ENCODE data around the gene BYSL. TPM values are rescaled to one million over a fixed set of nuclear protein-coding genes. Genes with fewer than 3 reads are reported as not detected.

Gene BYSL
- total RNA-seq, 4 donors from 2014 or later: 6.8 to 15.7 (median 10.4) TPM

DNA sequence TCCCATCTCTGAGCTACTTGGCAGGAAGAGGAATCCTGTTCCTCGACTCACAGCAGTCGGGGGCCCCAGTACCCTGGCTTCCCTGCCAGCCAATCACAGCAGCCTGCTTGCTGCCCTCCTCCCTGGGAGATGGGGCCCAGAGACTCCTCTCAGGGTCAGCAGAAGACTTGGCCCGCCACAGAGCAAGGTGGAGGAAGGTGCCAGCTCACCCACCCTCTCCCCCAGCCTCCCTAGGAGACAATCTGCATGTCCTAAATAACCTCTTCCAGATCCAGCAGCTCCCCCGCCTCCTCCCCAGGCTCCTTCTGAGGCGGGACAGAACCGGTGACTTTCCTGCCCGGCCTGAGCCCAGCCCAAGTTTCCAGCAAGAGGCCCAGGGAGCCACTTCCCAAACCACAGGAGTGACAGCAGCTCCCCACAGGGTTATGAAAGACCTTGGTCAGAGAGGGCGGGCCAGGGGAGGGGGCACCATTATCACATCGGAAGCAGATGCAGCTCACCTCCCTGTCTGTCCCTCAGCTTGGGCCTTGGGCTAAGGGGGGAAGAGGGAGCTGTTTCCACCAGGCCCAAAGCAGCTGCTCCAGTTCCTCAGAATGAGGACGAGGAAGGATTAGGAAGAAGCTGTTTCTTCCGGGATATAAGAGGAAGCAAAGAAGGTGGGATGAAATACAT, 18.0 kb downstream of the BYSL start:
- Histone ChIP-seq H3K27ac (peak overlapping the region; percentile 20), H3K27me3 (no peaks in the 10 kb centered on the region), H3K4me1 (peaks cover 61% of the 10 kb centered on the region), H3K36me3 (peaks cover 17% of the 10 kb centered on the region), H3K9me3 (no peaks in the 10 kb centered on the region), H3K4me3 (no peak overlapping the region)
- WGBS: 18% methylated on average over 6 of the region's 11 CpGs
- no peak for TF ChIP-seq POLR2AphosphoS5 (IDR thresholded peaks at IDR 0.05)
- no peak for TF ChIP-seq POLR2A (IDR thresholded peaks at IDR 0.05)
- DNase-seq (ENCODE audit: low spot score in 2 of 2): peak in 1 of 2 donors; percentile 63

DNA sequence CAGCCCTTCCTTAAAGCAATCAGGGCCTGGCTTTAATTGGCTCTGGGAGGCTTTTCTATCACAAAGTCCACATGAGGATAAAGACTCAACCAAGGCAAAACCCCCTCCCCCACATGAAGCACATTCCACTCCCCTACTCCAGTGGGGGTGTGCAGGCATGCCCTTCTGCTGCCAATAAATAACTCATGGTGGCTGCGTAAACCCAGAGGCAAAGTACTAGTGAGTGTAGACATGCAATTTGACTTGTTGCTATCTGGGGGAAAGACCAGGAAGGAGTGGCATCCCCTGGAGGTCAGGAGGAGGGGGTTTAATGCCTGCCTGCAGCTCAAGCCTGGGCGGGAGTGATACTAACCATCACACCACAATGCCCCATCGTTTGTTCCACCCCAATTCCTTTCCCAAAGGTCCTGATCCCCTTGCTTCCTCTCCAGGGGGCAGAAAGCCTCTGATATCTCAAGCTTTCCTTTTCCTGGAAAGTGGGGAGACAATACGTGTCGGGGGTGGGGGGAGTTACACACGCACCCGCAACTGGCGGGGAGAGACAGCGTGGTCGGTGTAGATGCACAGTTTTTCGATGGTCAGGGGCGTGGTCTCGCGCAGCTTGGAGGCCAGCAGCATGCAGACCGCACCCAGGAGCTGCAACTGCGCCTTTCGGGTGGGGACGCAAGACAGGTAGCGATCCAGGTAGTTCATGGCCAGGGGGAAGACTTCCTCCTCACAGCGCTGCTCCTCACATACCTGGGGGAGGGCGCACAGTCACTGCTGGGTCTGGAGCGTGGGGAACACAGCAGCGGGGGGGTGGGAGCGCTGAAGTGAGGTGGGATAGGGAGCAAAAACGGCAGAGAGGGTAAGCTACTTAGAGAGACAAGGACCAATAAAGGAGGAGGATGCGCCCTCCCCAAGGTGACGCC, 18.8 kb downstream of the BYSL start:
- Histone ChIP-seq H3K27me3 (no peaks in the 10 kb centered on the region), H3K4me1 (peaks cover 61% of the 10 kb centered on the region), H3K9me3 (no peaks in the 10 kb centered on the region), H3K4me3 (peak overlapping the region; percentile 79), H3K36me3 (peaks cover 9% of the 10 kb centered on the region), H3K27ac (peak overlapping the region; percentile 62)
- WGBS: 14% methylated on average over 18 of the region's 27 CpGs
- peak in 1 of 2 donors; percentile 64 for DNase-seq (ENCODE audit: low spot score in 2 of 2)
- TF ChIP-seq EP300 (IDR thresholded peaks at IDR 0.05): no peak
- TF ChIP-seq, protein P1, sequence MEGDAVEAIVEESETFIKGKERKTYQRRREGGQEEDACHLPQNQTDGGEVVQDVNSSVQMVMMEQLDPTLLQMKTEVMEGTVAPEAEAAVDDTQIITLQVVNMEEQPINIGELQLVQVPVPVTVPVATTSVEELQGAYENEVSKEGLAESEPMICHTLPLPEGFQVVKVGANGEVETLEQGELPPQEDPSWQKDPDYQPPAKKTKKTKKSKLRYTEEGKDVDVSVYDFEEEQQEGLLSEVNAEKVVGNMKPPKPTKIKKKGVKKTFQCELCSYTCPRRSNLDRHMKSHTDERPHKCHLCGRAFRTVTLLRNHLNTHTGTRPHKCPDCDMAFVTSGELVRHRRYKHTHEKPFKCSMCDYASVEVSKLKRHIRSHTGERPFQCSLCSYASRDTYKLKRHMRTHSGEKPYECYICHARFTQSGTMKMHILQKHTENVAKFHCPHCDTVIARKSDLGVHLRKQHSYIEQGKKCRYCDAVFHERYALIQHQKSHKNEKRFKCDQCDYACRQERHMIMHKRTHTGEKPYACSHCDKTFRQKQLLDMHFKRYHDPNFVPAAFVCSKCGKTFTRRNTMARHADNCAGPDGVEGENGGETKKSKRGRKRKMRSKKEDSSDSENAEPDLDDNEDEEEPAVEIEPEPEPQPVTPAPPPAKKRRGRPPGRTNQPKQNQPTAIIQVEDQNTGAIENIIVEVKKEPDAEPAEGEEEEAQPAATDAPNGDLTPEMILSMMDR (IDR thresholded peaks at IDR 0.05): no peak
- TF ChIP-seq POLR2A (IDR thresholded peaks at IDR 0.05): no peak
- no peak for TF ChIP-seq POLR2AphosphoS5 (IDR thresholded peaks at IDR 0.05)

DNA sequence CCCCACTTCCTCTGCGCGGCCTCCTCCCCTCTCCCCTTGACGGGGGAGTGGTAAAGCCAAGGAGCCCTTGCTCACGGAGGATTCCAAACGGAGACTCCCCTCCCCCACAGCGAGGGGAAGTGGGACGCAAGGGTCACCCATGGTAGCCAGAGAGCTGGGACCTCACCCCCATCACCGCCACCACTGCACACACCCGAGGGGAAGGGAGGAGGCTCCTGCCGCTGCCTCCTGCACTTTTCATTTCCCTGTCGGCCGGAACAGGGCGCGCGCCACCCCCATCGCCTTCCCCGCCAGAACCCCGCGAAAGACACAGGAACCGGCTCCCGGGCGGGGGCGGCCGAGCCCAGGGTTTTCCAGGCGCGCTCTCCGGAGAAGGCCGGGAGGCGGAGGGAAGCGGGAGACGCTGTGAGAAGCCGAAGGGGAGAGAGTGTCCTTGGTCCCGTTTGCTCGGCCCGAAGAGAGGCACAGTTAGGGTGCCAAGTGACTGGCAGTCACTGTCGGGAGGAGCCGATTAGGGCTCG, 19.5 kb downstream of the BYSL start:
- Histone ChIP-seq H3K27me3 (no peaks in the 10 kb centered on the region), H3K9me3 (no peaks in the 10 kb centered on the region), H3K27ac (peak overlapping the region; percentile 62), H3K36me3 (peaks cover 2% of the 10 kb centered on the region), H3K4me3 (peak overlapping the region; percentile 79), H3K4me1 (peaks cover 59% of the 10 kb centered on the region)
- DNase-seq (ENCODE audit: low spot score in 2 of 2): peak in 1 of 2 donors; percentile 75
- WGBS: 0% methylated on average over 4 of the region's 38 CpGs
- no peak for TF ChIP-seq POLR2A (IDR thresholded peaks at IDR 0.05)
- no peak for TF ChIP-seq POLR2AphosphoS5 (IDR thresholded peaks at IDR 0.05)
- TF ChIP-seq, protein P1 (IDR thresholded peaks at IDR 0.05): no peak
- no peak for TF ChIP-seq EP300 (IDR thresholded peaks at IDR 0.05)

DNA sequence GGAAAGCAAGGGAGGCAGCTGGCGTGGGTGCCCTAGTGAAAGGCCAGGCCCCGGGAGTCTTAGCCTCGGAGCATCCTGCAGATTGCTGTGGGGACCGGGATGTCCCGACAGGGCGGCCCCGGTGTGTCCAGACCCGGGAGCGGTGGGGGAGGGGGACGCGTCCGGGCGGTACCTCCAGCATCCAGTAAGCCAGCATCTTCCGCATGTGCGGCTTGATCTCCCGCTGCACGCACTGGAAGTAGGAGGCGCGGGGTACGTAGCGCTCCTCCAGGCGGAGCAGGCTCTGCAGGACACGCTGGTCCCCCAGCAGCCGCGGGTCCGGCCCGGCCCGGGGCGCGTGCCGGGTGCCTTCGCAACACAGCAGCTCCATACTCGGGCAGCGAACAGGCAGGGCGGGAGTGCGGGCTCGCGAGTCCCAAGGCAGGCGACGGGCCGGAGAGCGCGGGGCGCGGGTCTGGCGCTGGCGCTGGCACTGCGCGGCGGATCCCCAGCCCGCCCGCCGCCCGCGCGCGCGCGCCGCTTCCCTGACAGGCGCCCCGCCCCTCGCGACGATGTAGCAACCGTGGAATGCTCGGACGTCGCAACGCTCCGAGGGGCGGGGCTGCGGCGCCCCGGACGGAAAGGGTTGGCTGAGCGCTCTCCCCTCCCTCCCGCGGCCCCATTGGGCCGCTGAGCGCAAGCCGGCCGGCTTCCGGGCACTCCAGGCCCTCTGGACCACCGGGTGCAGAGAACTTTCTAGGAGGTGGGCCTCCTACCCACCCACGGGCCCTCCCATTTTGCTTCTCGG, 20.2 kb downstream of the BYSL start, which contains the start of gene CCND3:
Gene CCND3, minus strand, starts transcription at position 529 of the 787 bp plus-strand sequence. Its CDS starts 159 bp downstream, at position 370.
- Histone ChIP-seq H3K4me3 (peak within 1 kb of the TSS; percentile 79), H3K4me1 (peaks cover 53% of the 10 kb centered on the region), H3K27ac (peak within 1 kb of the TSS; percentile 62), H3K9me3 (no peaks in the 10 kb centered on the region), H3K27me3 (no peaks in the 10 kb centered on the region), H3K36me3 (no peaks in the 10 kb centered on the region)
- TF ChIP-seq POLR2AphosphoS5 (IDR thresholded peaks at IDR 0.05) (no peak), POLR2A (IDR thresholded peaks at IDR 0.05) (no peak), EP300 (IDR thresholded peaks at IDR 0.05) (no peak)
- TF ChIP-seq, protein P1 (IDR thresholded peaks at IDR 0.05): no peak
- under 1% methylated on average over 32 of the region's 87 CpGs for WGBS
- DNase-seq (ENCODE audit: low spot score in 2 of 2): peak; percentile 91 to 92
